Loucy (cell line): ENCODE data around the gene RAP2C.
A peak's percentile ranks its signal among the peaks of the same experiment; 100 is the strongest.

Experiments
- H2AFZ ChIP-seq: fragments of 200-600 bp; sonication (generic); 2 replicates; pipeline ENCODE4 v1.6.0; 2016; ENCODE audit warnings: antibody characterized with exemption, mild to moderate bottlenecking, low read length, moderate library complexity
- H3F3A ChIP-seq: fragments of 200-600 bp; 2 replicates; pipeline ENCODE4 v1.6.0; 2016; ENCODE audit warnings: antibody characterized with exemption, low read depth, mild to moderate bottlenecking
- H3K27me3 ChIP-seq: fragments of 200-600 bp; sonication (generic); 2 replicates; pipeline ENCODE4 v1.6.1; 2014; ENCODE audit warnings: low read length, mild to moderate bottlenecking; ENCODE audit not compliant: insufficient read depth, poor library complexity, severe bottlenecking
- H3K36me3 ChIP-seq: fragments of 200-600 bp; sonication (generic); 2 replicates; pipeline ENCODE4 v1.6.1; 2016; ENCODE audit warnings: low read length; ENCODE audit not compliant: insufficient read depth
- H3K4me1 ChIP-seq: fragments of 200-600 bp; sonication (generic); 2 replicates; pipeline ENCODE4 v1.5.1; 2014; ENCODE audit warnings: low read length, mild to moderate bottlenecking; ENCODE audit not compliant: insufficient read depth, poor library complexity, severe bottlenecking
- H3K4me2 ChIP-seq: fragments of 200-600 bp; sonication (generic); 2 replicates; pipeline ENCODE4 v1.6.0; 2014; ENCODE audit warnings: antibody characterized with exemption, low read length, low read depth, mild to moderate bottlenecking; ENCODE audit not compliant: poor library complexity, severe bottlenecking
- H3K4me3 ChIP-seq: fragments of 200-600 bp; sonication (generic); 2 replicates; pipeline ENCODE4 v1.5.1; 2014; ENCODE audit warnings: low read length, mild to moderate bottlenecking, mixed read lengths; ENCODE audit not compliant: poor library complexity, severe bottlenecking
- H3K79me2 ChIP-seq: fragments of 200-600 bp; sonication (generic); 2 replicates; pipeline ENCODE4 v1.6.1; 2014; ENCODE audit warnings: low read length; ENCODE audit not compliant: insufficient read depth
- H3K9ac ChIP-seq: fragments of 200-600 bp; sonication (generic); 2 replicates; pipeline ENCODE4 v1.6.0; 2014; ENCODE audit warnings: mild to moderate bottlenecking, low read depth, low read length, moderate library complexity; ENCODE audit not compliant: poor library complexity, severe bottlenecking
- H3K9me2 ChIP-seq: fragments of 200-600 bp; sonication (generic); replicated peaks from 2 replicates; pipeline ENCODE4 v1.6.1; 2016; ENCODE audit warnings: low read depth, low read length, mixed read lengths
- H3K9me3 ChIP-seq: fragments of 200-600 bp; sonication (generic); 2 replicates; pipeline ENCODE4 v1.6.1; 2014; ENCODE audit warnings: mild to moderate bottlenecking, antibody characterized with exemption, low read length, low read depth; ENCODE audit not compliant: insufficient read depth
- H4K20me1 ChIP-seq: fragments of 200-600 bp; sonication (generic); 2 replicates; pipeline ENCODE4 v1.6.0; 2014; ENCODE audit warnings: antibody characterized with exemption, low read length, mild to moderate bottlenecking; ENCODE audit not compliant: insufficient read depth, poor library complexity, severe bottlenecking
- CTCF ChIP-seq: fragments of 200-600 bp; sonication (generic); conservative IDR thresholded peaks from 2 replicates; pipeline ENCODE4 v1.5.1; 2014; ENCODE audit warnings: mild to moderate bottlenecking, antibody characterized with exemption, low read length
- EZH2phosphoT487 ChIP-seq: fragments of 200-600 bp; IDR thresholded peaks from 2 replicates; pipeline ENCODE4 v1.6.1; 2018; ENCODE audit warnings: antibody characterized with exemption, mild to moderate bottlenecking, moderate library complexity, borderline replicate concordance

RAP2C gene

GRCh38 chrX:132219343-132219768 lies at the start of gene RAP2C:
Gene RAP2C (minus strand): TSS chrX:132219447. CDS start chrX:132217268, 2,179 bp downstream.
- Histone ChIP-seq H3K9me3 (no peaks in the 10 kb centered on the region), H2AFZ (peak within 1 kb of the TSS; percentile 65; the same call in 1 of the 2 replicates), H3K9ac (peak within 1 kb of the TSS; percentile 90), H3K79me2 (peaks cover 25% of the 10 kb centered on the region), H3K4me2 (peak within 1 kb of the TSS; percentile 83), H3K9me2 (no peaks in the 10 kb centered on the region), H3F3A (no peaks in the 10 kb centered on the region), H3K36me3 (no peaks in the 10 kb centered on the region), H3K4me3 (peak within 1 kb of the TSS; percentile 84), H3K4me1 (peaks cover 16% of the 10 kb centered on the region), H3K27me3 (no peaks in the 10 kb centered on the region), H4K20me1 (peaks cover 12% of the 10 kb centered on the region)
- TF ChIP-seq CTCF (peak; percentile 60), EZH2phosphoT487 (no peak)

GRCh38 chrX:132267392-132267791 lies 48.1 kb upstream of the RAP2C start:
- Histone ChIP-seq H4K20me1 (no peaks in the 10 kb centered on the region), H3K4me1 (no peaks in the 10 kb centered on the region), H3F3A (no peaks in the 10 kb centered on the region), H3K9ac (no peak overlapping the region), H3K79me2 (no peaks in the 10 kb centered on the region), H3K27me3 (no peaks in the 10 kb centered on the region), H3K9me3 (no peaks in the 10 kb centered on the region), H3K4me2 (no peak overlapping the region), H3K36me3 (no peaks in the 10 kb centered on the region), H2AFZ (no peak overlapping the region), H3K4me3 (no peak overlapping the region), H3K9me2 (no peaks in the 10 kb centered on the region)
- no peak for TF ChIP-seq CTCF
- TF ChIP-seq EZH2phosphoT487: no peak

- no peaks in the 10 kb centered on the region for H3K79me2 ChIP-seq
- no peaks in the 10 kb centered on the region for H4K20me1 ChIP-seq
- no peaks in the 10 kb centered on the region for H3K9me3 ChIP-seq
- H3K27me3 ChIP-seq: no peaks in the 10 kb centered on the region
- H3K4me3 ChIP-seq: no peak overlapping the region
- H2AFZ ChIP-seq: no peak overlapping the region
- no peaks in the 10 kb centered on the region for H3K9me2 ChIP-seq
- H3K4me2 ChIP-seq: no peak overlapping the region
- no peaks in the 10 kb centered on the region for H3F3A ChIP-seq
- TF ChIP-seq EZH2phosphoT487: no peak
- no peaks in the 10 kb centered on the region for H3K36me3 ChIP-seq
- H3K9ac ChIP-seq: no peak overlapping the region
- H3K4me1 ChIP-seq: no peaks in the 10 kb centered on the region
Observed at GRCh38 chrX:132266583-132267355, 47.5 kb upstream of the RAP2C start.

GRCh38 chrX:132263127-132263526 lies 43.9 kb upstream of the RAP2C start:
- TF ChIP-seq EZH2phosphoT487: no peak
- TF ChIP-seq CTCF: no peak
- no peaks in the 10 kb centered on the region for H3K9me2 ChIP-seq

More at GRCh38 chrX:132263127-132263526, 43.9 kb upstream of the RAP2C start:
- Histone ChIP-seq H3K4me2 (no peak overlapping the region), H3K9ac (no peak overlapping the region), H3F3A (no peaks in the 10 kb centered on the region), H3K4me1 (no peaks in the 10 kb centered on the region), H2AFZ (no peak overlapping the region), H3K9me3 (no peaks in the 10 kb centered on the region), H3K36me3 (no peaks in the 10 kb centered on the region), H4K20me1 (no peaks in the 10 kb centered on the region), H3K79me2 (no peaks in the 10 kb centered on the region), H3K27me3 (no peaks in the 10 kb centered on the region), H3K4me3 (no peak overlapping the region)
